Measurements from ENCODE around the gene BNIP1.

BNIP1 gene

GRCh38 chr5:173208296-173208695 lies 64.0 kb downstream of the BNIP1 start:
- Histone ChIP-seq H3K9me3 (ENCODE audit: insufficient read depth, low read depth, low read length) (no peaks in the 10 kb centered on the region), H3K9ac (ENCODE audit: low read depth, low read length, poor library complexity, severe bottlenecking) (no peak overlapping the region), H3K27me3 (ENCODE audit: insufficient read depth, low read length, poor library complexity, severe bottlenecking) (no peaks in the 10 kb centered on the region), H4K20me1 (ENCODE audit: insufficient read depth, low read length, poor library complexity, severe bottlenecking) (no peaks in the 10 kb centered on the region), H3K36me3 (ENCODE audit: insufficient read depth, low read length) (no peaks in the 10 kb centered on the region), H3K9me2 (replicated peaks; ENCODE audit: low read depth, low read length) (no peaks in the 10 kb centered on the region), H3K4me1 (ENCODE audit: insufficient read depth, low read length, poor library complexity, severe bottlenecking) (no peaks in the 10 kb centered on the region), H3K4me2 (ENCODE audit: low read depth, low read length, poor library complexity, severe bottlenecking) (no peak overlapping the region), H3K79me2 (ENCODE audit: insufficient read depth, low read length) (no peaks in the 10 kb centered on the region), H2AFZ (ENCODE audit: low read length) (no peak overlapping the region), H3F3A (ENCODE audit: low read depth) (no peaks in the 10 kb centered on the region), H3K4me3 (ENCODE audit: low read length, poor library complexity, severe bottlenecking) (no peak overlapping the region)
- no peak for TF ChIP-seq EZH2phosphoT487 (IDR thresholded peaks at IDR 0.05; ENCODE audit: borderline replicate concordance)
- TF ChIP-seq CTCF (conservative IDR thresholded peaks at IDR 0.05; ENCODE audit: low read length), result no peak

GRCh38 chr5:173210877-173211276 lies 66.5 kb downstream of the BNIP1 start:
- no peaks in the 10 kb centered on the region for H3F3A ChIP-seq (ENCODE audit: low read depth)
- H3K27me3 ChIP-seq (ENCODE audit: insufficient read depth, low read length, poor library complexity, severe bottlenecking), result no peaks in the 10 kb centered on the region
- H3K9me2 ChIP-seq (replicated peaks; ENCODE audit: low read depth, low read length), result no peaks in the 10 kb centered on the region
- no peak overlapping the region for H3K4me2 ChIP-seq (ENCODE audit: low read depth, low read length, poor library complexity, severe bottlenecking)
- no peak overlapping the region for H3K4me3 ChIP-seq (ENCODE audit: low read length, poor library complexity, severe bottlenecking)
- TF ChIP-seq EZH2phosphoT487 (IDR thresholded peaks at IDR 0.05; ENCODE audit: borderline replicate concordance), result no peak
- no peak for TF ChIP-seq CTCF (conservative IDR thresholded peaks at IDR 0.05; ENCODE audit: low read length)
- no peak overlapping the region for H2AFZ ChIP-seq (ENCODE audit: low read length)
- no peaks in the 10 kb centered on the region for H4K20me1 ChIP-seq (ENCODE audit: insufficient read depth, low read length, poor library complexity, severe bottlenecking)
- no peak overlapping the region for H3K9ac ChIP-seq (ENCODE audit: low read depth, low read length, poor library complexity, severe bottlenecking)
- no peaks in the 10 kb centered on the region for H3K36me3 ChIP-seq (ENCODE audit: insufficient read depth, low read length)
- H3K79me2 ChIP-seq (ENCODE audit: insufficient read depth, low read length), result no peaks in the 10 kb centered on the region
- no peaks in the 10 kb centered on the region for H3K9me3 ChIP-seq (ENCODE audit: insufficient read depth, low read depth, low read length)
- no peaks in the 10 kb centered on the region for H3K4me1 ChIP-seq (ENCODE audit: insufficient read depth, low read length, poor library complexity, severe bottlenecking)

GRCh38 chr5:173211284-173211683 lies 67.0 kb downstream of the BNIP1 start:
- Histone ChIP-seq H3K36me3 (ENCODE audit: insufficient read depth, low read length) (no peaks in the 10 kb centered on the region), H3K27me3 (ENCODE audit: insufficient read depth, low read length, poor library complexity, severe bottlenecking) (no peaks in the 10 kb centered on the region), H3K79me2 (ENCODE audit: insufficient read depth, low read length) (no peaks in the 10 kb centered on the region), H3K4me2 (ENCODE audit: low read depth, low read length, poor library complexity, severe bottlenecking) (no peak overlapping the region), H3K9me3 (ENCODE audit: insufficient read depth, low read depth, low read length) (no peaks in the 10 kb centered on the region), H4K20me1 (ENCODE audit: insufficient read depth, low read length, poor library complexity, severe bottlenecking) (no peaks in the 10 kb centered on the region), H3K4me3 (ENCODE audit: low read length, poor library complexity, severe bottlenecking) (no peak overlapping the region), H2AFZ (ENCODE audit: low read length) (no peak overlapping the region), H3K4me1 (ENCODE audit: insufficient read depth, low read length, poor library complexity, severe bottlenecking) (no peaks in the 10 kb centered on the region), H3K9ac (ENCODE audit: low read depth, low read length, poor library complexity, severe bottlenecking) (no peak overlapping the region), H3K9me2 (replicated peaks; ENCODE audit: low read depth, low read length) (no peaks in the 10 kb centered on the region), H3F3A (ENCODE audit: low read depth) (no peaks in the 10 kb centered on the region)
- TF ChIP-seq CTCF (conservative IDR thresholded peaks at IDR 0.05; ENCODE audit: low read length) (no peak), EZH2phosphoT487 (IDR thresholded peaks at IDR 0.05; ENCODE audit: borderline replicate concordance) (no peak)
